GM21576 (cell line): ENCODE measurements around the gene PATJ.

Source experiments
- ATAC-seq: cut with Tn5 transposase; IDR thresholded peaks from one replicate; pipeline ENCODE4 v1.9.1; 2021; ENCODE audit warnings: mild to moderate bottlenecking, moderate library complexity; ENCODE audit not compliant: unreplicated experiment

PATJ gene

DNA sequence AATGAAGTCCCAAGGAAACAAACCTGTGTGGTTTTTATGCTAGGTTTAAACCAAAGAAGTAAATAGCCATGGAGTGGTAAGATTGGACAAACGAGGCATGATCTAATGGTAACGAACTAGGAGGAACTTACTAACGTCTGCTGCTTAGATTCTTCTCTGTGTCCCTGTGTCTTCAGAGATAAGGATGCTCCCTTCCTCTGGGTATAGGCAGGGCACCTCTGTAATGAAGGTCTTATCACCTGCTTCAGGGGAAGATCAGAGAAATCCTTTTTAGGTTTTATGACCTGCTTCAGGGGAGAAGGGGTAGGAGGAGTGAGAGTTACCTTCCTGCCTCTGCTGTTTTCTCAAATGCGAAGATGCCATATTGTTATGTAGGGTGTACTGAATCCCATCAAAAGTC is 237.4 kb downstream of the PATJ start:
- no peak for ATAC-seq

DNA sequence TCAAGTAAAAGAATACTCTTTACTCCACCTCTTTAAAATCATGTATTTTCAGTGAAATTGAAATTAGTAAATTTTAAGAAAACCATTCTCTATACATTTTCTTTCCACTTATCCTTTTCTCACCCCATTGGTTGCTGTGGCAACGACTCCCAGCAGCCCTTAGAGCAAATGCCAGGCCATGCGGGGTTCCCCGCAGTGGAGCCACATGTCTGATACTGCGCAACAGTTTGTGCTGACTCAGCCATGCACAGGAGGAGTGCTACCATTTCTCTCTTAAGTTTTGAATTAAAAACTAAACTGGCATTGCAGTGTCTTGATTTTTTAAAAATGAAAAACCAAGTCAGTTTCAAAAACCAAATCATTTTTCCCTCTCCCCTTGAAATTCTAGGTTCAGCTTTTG is 238.3 kb downstream of the PATJ start:
- no peak for ATAC-seq

GRCh38 chr1:61981870-61982660 is 239.8 kb downstream of the PATJ start:
- no peak for ATAC-seq

- ATAC-seq: no peak
Measured at GRCh38 chr1:61983236-61983635, 241.0 kb downstream of the PATJ start.

GRCh38 chr1:61992257-61992656 is 250.0 kb downstream of the PATJ start:
- ATAC-seq: no peak

DNA sequence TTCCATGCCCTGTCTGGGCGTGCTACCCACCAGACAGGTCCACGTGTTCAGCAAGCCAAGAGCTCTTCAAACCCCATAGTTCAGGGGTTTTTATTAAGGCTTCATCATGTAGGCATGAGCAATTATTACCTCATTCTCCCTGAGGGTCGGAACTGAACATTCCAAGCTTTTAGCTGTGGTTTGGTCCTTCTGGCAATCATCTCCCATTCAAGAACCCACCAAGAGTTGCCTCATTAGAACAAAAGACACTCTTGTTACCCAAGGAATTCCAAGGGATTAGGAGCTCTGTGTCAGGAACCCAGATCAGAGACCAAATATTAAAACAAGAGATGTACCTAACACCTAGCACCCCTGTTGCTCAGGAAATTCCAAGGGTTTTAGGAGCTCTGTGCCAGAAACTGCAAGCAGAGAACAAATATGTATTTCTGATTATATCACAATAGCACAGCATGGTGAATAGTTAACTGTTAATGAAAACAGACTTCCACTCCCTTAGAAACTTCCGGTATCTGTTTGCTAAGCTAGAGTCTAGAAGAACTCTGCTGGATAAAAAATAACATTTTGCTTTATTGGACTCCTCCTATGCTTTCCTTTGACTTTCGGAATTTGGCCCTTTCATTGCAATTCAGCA is 251.2 kb downstream of the PATJ start:
- ATAC-seq: no peak

GRCh38 chr1:61995641-61996040 is 253.4 kb downstream of the PATJ start:
- ATAC-seq: no peak

DNA sequence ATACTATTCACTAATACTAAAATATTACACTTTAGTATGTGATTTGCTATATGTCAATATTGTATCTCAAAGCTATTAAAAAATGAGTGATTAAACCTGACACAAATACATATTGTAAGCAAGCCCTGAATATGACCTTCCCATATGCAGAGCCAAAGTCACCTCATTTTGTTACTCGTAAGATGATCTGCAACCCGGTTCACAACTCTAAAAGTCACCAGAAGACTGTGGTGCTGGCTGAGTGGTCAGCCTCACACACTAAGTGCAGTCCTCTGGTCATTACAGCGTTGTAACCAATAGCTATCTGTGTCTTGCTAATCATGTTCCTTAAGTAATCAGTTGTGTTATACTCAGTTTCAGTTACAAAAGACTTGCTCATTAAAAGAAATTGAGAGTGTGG is 254.8 kb downstream of the PATJ start:
- no peak for ATAC-seq

- ATAC-seq: no peak
Measured at GRCh38 chr1:62003777-62004176, 261.5 kb downstream of the PATJ start.

DNA sequence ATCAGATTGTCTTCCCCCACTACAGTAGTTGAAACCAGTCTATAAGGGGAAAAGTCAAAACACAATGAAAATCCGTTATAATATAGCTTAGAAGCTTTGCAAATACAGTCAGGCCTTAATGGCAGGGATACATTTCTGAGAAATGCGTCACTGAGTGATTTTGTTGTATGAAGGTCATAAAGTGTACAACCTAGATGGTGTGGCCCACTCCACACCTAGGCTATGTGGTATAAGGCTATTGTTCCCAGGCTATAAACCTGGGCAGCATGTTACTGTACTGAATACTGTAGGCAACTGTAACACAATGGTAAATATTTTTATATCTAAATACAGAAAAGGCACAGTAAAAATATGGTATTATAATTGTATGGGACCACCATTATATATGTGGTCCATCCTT is 264.4 kb downstream of the PATJ start:
- no peak for ATAC-seq

DNA sequence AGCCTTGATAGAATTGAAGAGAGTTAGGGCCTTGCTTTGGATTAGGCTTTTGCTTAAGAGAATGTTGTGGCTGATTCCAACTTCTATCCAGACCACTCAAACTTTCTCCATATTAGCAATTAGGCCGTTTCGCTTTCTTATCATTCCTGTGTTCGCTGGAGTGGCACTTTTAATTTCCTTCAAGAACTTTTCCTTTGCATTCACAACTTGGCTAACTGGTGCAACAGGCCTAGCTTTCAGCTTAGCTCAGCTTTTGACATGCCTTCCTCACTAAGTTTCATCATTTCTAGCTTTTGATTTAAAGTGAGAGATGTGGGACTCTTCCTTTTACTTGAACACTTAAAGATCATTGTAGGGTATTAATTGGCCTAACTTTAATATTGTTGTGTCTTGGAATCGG is 268.7 kb downstream of the PATJ start:
- ATAC-seq: no peak

GRCh38 chr1:62012095-62012494 is 269.8 kb downstream of the PATJ start:
- no peak for ATAC-seq

- no peak for ATAC-seq
Measured at GRCh38 chr1:62012836-62013235, 270.6 kb downstream of the PATJ start.

- ATAC-seq: no peak
Measured at GRCh38 chr1:62013264-62013663, 271.0 kb downstream of the PATJ start.

GRCh38 chr1:62022382-62022983 is 280.2 kb downstream of the PATJ start:
- no peak for ATAC-seq

GRCh38 chr1:62024690-62025089 is 282.4 kb downstream of the PATJ start:
- ATAC-seq: no peak

DNA sequence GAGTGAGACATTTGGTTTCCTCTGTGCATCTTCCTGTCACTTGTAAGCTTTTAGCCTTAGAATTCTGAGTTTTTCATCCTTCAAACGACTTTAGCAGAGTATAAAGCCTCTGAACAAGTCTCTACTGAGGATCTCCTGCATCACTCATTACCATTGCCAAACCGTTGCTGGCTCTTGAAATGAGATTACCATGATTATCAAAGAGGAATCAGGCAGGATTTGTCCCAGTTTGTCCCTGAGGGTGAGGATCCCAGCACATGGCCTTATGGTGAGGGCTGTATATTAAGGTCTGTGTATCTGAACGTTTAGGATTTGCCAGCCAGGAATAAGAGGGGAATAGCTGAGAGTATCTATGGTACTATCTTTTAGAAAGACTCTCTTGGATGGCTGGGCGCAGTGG is 282.9 kb downstream of the PATJ start:
- no peak for ATAC-seq

DNA sequence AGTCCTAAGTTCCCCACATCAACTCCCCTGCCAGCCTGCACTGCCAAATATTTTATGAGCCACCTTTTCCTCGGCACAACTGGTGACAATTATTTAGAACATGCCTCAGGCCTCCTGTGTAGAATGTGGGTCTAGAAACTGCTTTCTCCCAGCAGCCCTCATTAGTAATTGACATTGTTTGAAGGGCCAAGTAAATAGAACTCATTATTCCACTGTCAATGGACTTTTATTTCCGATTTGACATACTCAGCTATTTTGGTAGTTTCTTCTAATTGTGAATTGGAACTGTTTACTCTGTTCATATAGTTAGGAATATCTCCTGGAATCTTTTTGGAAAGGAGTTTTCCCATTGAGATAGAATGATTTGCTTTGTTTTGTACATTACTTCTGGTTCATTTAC is 283.6 kb downstream of the PATJ start:
- no peak for ATAC-seq

DNA sequence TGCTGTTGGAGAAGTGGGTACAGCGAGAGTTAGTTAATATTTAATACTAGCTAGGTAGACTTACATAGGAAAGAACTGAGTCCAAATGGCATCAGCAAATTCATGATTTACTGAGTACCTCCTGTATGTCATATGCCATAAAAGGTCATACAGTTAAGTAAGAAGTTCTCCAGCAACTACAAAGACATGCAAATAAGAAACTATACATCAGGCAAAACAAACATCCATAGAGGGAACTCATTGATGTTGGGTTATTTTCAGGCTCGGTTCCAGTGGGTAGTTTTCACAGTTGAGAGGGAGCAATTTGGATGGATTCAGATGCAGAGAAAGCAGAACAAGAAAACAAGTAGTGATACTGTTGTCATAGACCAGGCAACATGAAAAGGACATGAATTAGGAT is 287.4 kb downstream of the PATJ start:
- no peak for ATAC-seq

DNA sequence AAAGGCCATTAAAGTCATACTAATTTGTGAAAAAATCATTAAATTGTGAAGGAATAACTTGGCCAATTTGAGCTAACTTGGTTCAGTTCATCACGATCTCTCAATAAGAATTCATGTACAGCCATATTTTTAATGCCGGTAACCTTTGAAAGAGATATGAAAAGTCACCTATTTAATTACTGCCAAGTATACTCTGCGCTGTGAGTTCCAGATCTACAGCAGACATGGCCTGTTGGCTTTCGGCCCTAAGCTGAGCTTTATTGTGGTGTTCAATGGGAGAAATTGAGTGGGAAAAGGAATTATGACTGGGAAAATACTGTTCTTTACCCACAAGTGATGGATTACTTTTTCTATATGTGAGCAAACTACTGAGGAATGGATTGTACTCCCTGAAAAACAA is 292.5 kb downstream of the PATJ start:
- no peak for ATAC-seq

- ATAC-seq: no peak
Measured at GRCh38 chr1:62037274-62037673, 295.0 kb downstream of the PATJ start.

GRCh38 chr1:62038594-62039284 is 296.5 kb downstream of the PATJ start:
- ATAC-seq: no peak
